Breast epithelium (tissue), 3 donors: ENCODE data around the gene LAMA4.

Experiments
- CTCF ChIP-seq, 3 donors: fragments of 450-650 bp; IDR thresholded peaks; one replicate each; pipeline ENCODE4 v1.5.1; 2016 to 2017; ENCODE audit warnings: antibody characterized with exemption in 3 of 3, mild to moderate bottlenecking in 3 of 3, moderate library complexity in 3 of 3
- POLR2A ChIP-seq: fragments of 450-650 bp; IDR thresholded peaks from one replicate; pipeline ENCODE4 v1.6.1; 2016; ENCODE audit warnings: antibody characterized with exemption, mild to moderate bottlenecking, moderate library complexity

DNA sequence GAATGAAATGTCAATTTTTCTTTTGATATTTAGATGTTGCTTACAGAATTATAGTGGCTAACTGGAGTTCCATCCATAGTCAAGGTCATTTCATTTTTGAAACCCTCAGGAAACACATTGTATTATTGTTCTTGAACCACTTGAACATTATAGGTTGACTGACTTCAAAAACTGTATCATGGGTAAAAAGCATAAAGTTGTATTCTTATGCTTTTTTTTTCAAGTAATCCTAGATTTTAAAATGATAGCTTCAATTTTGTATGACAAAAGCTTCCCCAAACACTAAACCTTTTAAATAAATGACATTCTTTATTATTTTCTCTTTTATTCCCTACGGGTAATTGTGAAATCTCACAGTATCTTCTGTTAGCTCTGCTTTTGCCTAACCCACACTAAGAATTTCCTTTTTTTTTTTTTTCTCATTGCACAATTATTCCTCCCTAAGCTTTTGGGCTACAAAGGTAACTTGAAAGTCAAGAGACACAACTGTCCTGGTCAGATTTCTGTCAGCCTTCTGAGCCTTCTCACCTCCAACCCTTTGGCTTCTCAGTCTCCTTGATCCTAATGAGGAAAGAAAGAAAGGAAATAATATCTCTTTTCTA, 36.9 kb upstream of the LAMA4 start:
- TF ChIP-seq CTCF (IDR thresholded peaks at IDR 0.05), result no peak
- no peak for TF ChIP-seq POLR2A
